H1 (cell line): ENCODE results near the gene RRAS2. TPM values are rescaled to one million over a fixed set of nuclear protein-coding genes. Genes with fewer than 3 reads are reported as not detected.

Experiments
- CBX8 ChIP-seq: fragments of 300-800, 300-1000 bp; sonication (generic); IDR thresholded peaks from 2 replicates; pipeline ENCODE4 v1.7.1; 2016; ENCODE audit warnings: low read depth, low read length, borderline replicate concordance
- KDM4A ChIP-seq: IDR thresholded peaks from one replicate; pipeline ENCODE4 v1.7.1; 2012; ENCODE audit warnings: low read depth, mild to moderate bottlenecking, moderate library complexity, low read length, inconsistent platforms; ENCODE audit not compliant: severe bottlenecking
- RXRA ChIP-seq: IDR thresholded peaks from 2 replicates; pipeline ENCODE4 v1.6.1; 2011; ENCODE audit warnings: low read depth, mild to moderate bottlenecking, low read length, moderate library complexity; ENCODE audit not compliant: insufficient read depth
- TAF1 ChIP-seq: IDR thresholded peaks from 2 replicates; pipeline ENCODE4 v1.6.1; 2011; ENCODE audit warnings: mild to moderate bottlenecking, low read depth, low read length
- polyA plus RNA-seq, 7 experiments: library from polyadenylated mRNA; depleted of rRNA in 3 of 7; stranded (reverse) in 5 of 7; unstranded in 2 of 7; fragments of >200 nt in 5 of 7; fragments of 200-250 nt in 2 of 7; gene quantifications; 1 replicate in 5 of 7; 2 replicates in 1 of 7; 4 replicates in 1 of 7; pipeline versions ENCODE4 v1.2.1 to v1.2.3, GENCODE V29; 2011 to 2013; ENCODE audit warnings: missing spikeins in 2 of 7, mixed read lengths in 2 of 7
- total RNA-seq: library from RNA; stranded (reverse); fragmentation: NEBNext Ultra II Directional; extraction: Animal tissue kit (Norgen Biotek cat#: 25700); gene quantifications from 2 replicates; pipeline ENCODE4 v1.2.1, GENCODE V29; 2021

Gene RRAS2
- total and polyA plus RNA-seq, 2 of the 8 experiments (the other 6 are each of a cell fraction or from before 2014, with no cell fraction given) = 72.3 to 234 TPM

DNA sequence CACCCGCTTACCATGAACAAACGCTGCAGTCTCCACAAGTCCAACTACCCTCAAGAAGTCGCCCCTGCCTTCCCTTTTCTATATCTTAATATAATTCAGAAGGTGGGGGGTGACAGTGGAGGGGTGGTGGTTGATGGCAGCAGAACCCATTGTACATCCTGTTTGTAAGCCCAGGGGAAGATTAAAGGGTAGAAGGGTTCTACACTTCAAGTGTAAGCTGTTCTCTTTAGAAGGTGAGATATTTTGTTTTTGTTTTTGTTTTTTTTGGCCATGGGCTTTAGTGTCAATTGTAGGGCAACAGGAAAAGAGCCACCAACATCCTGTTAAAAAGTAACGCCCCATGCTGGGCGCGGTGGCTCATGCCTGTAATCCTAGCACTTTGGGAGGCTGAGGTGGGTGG, 34.9 kb upstream of the RRAS2 start (continued):
- TF ChIP-seq CBX8 (no peak), RXRA (no peak), KDM4A (no peak), TAF1 (no peak)
